Endothelial cell (in vitro differentiated cells): Measurements from ENCODE around the gene ACSF3. TPM values are rescaled to one million over a fixed set of nuclear protein-coding genes. Genes with fewer than 3 reads are reported as not detected.

Experiments used
- DNase-seq: peaks from one replicate; pipeline ENCODE4 v3.0.0; 2021; ENCODE audit warnings: low spot score
- H3K27ac Mint-ChIP-seq: one replicate; pipeline ENCODE4 v1.8.0; 2021; ENCODE audit warnings: mixed read lengths, inconsistent platforms; ENCODE audit not compliant: unreplicated experiment
- H3K27me3 Mint-ChIP-seq: one replicate; pipeline ENCODE4 v1.8.0; 2021; ENCODE audit warnings: mild to moderate bottlenecking, moderate library complexity, mixed read lengths, inconsistent platforms; ENCODE audit not compliant: unreplicated experiment
- H3K36me3 Mint-ChIP-seq: one replicate; pipeline ENCODE4 v1.8.0; 2021; ENCODE audit warnings: mild to moderate bottlenecking, low read depth, mixed read lengths, inconsistent platforms; ENCODE audit not compliant: unreplicated experiment
- H3K4me1 Mint-ChIP-seq: one replicate; pipeline ENCODE4 v1.8.0; 2021; ENCODE audit warnings: mild to moderate bottlenecking, mixed read lengths, inconsistent platforms; ENCODE audit not compliant: unreplicated experiment
- H3K4me3 Mint-ChIP-seq: one replicate; pipeline ENCODE4 v1.8.0; 2021; ENCODE audit warnings: mild to moderate bottlenecking, mixed read lengths, inconsistent platforms; ENCODE audit not compliant: unreplicated experiment
- H3K9me3 Mint-ChIP-seq: one replicate; pipeline ENCODE4 v1.8.0; 2021; ENCODE audit warnings: mixed read lengths, inconsistent platforms; ENCODE audit not compliant: unreplicated experiment
- total RNA-seq: library from RNA; stranded (reverse); fragmentation: NEBNext Ultra II Directional; extraction: Animal tissue kit (Norgen Biotek cat#: 25700); gene quantifications from one replicate; pipeline ENCODE4 v1.2.1, GENCODE V29; 2021; ENCODE audit not compliant: unreplicated experiment
- TF ChIP-seq, protein P1 (sequence below): fragments of 200-600 bp; sonication (generic); IDR thresholded peaks from one replicate; pipeline ENCODE4 v1.5.0; 2021; ENCODE audit warnings: antibody characterized with exemption; ENCODE audit not compliant: unreplicated experiment

ACSF3 gene
- total RNA-seq, 1 donor from 2014 or later = 28.2 TPM

DNA sequence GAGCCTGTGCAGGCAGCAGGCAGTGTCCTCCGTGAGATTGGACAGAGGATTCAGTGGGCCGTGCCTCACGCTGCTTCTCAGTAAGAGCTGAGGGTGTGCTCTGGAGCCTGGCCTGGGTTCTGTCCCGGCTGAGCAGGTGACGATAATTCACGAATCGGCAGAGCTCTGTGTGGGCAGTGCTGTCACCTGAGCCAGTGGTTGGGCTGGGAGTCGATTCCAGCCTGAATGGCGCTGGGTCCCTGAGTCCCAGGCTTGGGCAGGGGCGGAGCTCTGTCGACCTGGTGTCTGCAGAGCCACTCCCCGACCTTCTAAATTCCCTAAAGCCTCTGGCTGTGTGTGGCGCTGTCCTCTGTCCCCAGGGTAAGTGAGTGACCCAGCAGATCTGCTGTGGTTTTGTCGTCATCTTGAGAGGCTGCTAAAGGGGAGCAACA, 8.4 kb downstream of the ACSF3 start:
- Mint-ChIP-seq H3K36me3 (peaks cover 26% of the 10 kb centered on the region), H3K27me3 (no peaks in the 10 kb centered on the region), H3K9me3 (no peaks in the 10 kb centered on the region), H3K27ac (no peak overlapping the region), H3K4me3 (no peak overlapping the region), H3K4me1 (no peaks in the 10 kb centered on the region)
- DNase-seq = no peak
- TF ChIP-seq, protein P1, sequence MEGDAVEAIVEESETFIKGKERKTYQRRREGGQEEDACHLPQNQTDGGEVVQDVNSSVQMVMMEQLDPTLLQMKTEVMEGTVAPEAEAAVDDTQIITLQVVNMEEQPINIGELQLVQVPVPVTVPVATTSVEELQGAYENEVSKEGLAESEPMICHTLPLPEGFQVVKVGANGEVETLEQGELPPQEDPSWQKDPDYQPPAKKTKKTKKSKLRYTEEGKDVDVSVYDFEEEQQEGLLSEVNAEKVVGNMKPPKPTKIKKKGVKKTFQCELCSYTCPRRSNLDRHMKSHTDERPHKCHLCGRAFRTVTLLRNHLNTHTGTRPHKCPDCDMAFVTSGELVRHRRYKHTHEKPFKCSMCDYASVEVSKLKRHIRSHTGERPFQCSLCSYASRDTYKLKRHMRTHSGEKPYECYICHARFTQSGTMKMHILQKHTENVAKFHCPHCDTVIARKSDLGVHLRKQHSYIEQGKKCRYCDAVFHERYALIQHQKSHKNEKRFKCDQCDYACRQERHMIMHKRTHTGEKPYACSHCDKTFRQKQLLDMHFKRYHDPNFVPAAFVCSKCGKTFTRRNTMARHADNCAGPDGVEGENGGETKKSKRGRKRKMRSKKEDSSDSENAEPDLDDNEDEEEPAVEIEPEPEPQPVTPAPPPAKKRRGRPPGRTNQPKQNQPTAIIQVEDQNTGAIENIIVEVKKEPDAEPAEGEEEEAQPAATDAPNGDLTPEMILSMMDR = no peak

DNA sequence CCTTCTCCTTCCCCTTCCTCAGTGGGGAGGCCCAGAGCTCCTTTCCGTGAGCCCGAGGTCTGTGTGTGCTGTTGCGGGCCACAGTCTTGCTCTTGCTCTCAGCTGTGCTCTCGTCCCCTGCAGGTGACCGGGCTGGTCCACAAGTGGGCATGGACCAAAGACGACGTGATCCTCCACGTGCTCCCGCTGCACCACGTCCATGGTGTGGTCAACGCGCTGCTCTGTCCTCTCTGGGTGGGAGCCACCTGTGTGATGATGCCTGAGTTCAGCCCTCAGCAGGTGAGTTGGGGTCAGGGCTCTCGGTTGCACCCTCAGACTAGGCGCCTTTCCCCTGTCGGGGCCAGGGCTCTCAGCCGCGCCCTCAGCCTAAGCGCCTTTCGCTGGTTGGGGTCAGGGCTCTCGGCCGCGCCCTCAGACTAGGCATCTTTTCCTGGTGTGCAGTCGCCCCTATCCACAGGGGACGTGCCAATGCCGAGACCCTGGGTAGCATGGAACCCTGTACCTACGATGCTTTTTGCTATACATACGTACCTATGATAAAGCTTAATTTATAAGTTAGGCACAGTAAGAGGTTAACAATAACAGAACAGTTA, 8.9 kb downstream of the ACSF3 start:
- Mint-ChIP-seq H3K27me3 (no peaks in the 10 kb centered on the region), H3K27ac (no peak overlapping the region), H3K4me1 (no peaks in the 10 kb centered on the region), H3K4me3 (no peak overlapping the region), H3K36me3 (peaks cover 30% of the 10 kb centered on the region), H3K9me3 (no peaks in the 10 kb centered on the region)
- no peak for DNase-seq
- TF ChIP-seq, protein P1 = no peak

DNA sequence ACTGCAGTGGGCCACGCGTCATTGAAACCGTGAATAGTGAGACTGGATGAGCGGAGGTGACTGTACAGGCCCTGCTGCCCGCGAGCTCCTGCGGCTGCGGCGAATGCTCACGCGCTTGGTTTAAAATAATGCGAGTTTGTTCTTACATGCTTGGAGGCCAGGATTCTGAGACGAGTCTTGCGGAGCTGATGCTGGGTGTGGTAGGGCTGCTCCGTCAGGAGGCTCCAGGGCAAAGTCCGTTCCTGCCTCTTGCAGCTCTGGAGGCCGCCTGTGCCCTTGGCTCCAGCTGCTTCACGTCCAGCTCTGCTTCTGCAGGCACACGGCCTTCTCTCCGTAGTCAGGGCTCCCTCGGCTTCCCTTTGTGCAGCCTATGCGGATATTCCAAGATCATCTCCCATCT, 9.5 kb downstream of the ACSF3 start:
- Mint-ChIP-seq H3K4me1 (no peaks in the 10 kb centered on the region), H3K36me3 (peaks cover 32% of the 10 kb centered on the region), H3K27ac (no peak overlapping the region), H3K27me3 (no peaks in the 10 kb centered on the region), H3K4me3 (peak overlapping the region; percentile 39), H3K9me3 (no peaks in the 10 kb centered on the region)
- DNase-seq = no peak
- TF ChIP-seq, protein P1 = no peak

DNA sequence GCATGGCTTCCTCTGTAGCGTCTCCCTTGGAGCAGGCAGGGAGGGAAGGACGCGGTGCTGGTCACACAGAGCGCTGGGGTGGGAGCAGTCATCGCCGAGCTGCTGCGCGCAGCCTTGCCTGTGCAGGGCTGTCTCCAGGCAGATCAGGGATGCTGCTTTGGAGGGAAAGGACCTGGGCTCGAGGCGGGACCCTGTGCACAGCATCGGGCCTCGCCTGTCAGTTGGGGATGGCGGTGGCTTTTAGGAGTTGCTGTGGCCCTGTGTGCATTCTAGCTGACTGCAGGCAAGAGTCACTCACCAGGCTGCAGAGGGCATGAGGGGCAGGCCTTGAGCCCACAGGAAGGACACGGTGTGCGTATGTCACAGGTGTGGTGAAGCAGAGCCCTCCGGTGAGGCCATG, 10.1 kb downstream of the ACSF3 start:
- Mint-ChIP-seq H3K4me1 (no peaks in the 10 kb centered on the region), H3K4me3 (no peak overlapping the region), H3K9me3 (no peaks in the 10 kb centered on the region), H3K27ac (no peak overlapping the region), H3K27me3 (no peaks in the 10 kb centered on the region), H3K36me3 (peaks cover 33% of the 10 kb centered on the region)
- DNase-seq = no peak
- TF ChIP-seq, protein P1 = no peak

DNA sequence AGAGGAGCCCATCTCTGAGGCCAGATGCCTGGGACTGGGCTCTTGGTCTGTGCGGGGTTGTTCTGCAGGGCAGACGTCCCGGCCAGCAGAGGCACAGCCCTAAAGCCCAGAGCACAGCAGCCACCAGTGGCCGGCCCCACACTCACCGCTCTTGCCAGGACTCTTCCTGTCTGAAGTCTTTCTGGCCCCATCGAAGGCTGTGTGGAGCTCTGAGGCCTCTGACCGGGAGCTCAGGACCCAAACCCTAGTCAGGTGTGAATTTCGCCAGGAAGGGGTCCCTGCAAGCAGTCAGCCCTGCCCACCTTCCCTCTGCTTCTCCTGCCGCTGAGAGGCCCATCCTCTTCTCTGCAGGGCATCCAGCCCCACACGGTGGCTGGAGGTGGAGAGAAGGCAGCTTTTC, 10.7 kb downstream of the ACSF3 start:
- H3K9me3 Mint-ChIP-seq = no peaks in the 10 kb centered on the region
- DNase-seq = no peak
- peaks cover 32% of the 10 kb centered on the region for H3K36me3 Mint-ChIP-seq
- TF ChIP-seq, protein P1 = no peak
- no peak overlapping the region for H3K4me3 Mint-ChIP-seq
- H3K4me1 Mint-ChIP-seq = no peaks in the 10 kb centered on the region
- H3K27ac Mint-ChIP-seq = no peak overlapping the region
- H3K27me3 Mint-ChIP-seq = no peaks in the 10 kb centered on the region
